Effector CD4-positive, alpha-beta T cell (primary cell): ENCODE measurements around the gene RANBP3.
"Not testable (repeated sequence)": the region's sequence is repeated elsewhere in the genome, so short reads cannot be mapped to it uniquely, and the experiment has no call there.

ENCODE experiments used
- DNase-seq: peaks from one replicate; pipeline ENCODE4 v3.0.0-alpha.2; 2020

Gene RANBP3

GRCh38 chr19:5963259-5963658 is 14.7 kb downstream of the RANBP3 start:
- DNase-seq, result not testable (repeated sequence)

GRCh38 chr19:5961969-5962945 is 15.7 kb downstream of the RANBP3 start:
- peak; percentile 73 for DNase-seq

GRCh38 chr19:5961641-5961968 is 16.3 kb downstream of the RANBP3 start:
- DNase-seq, result not testable (repeated sequence)

- no peak for DNase-seq
Measured at GRCh38 chr19:5960005-5961001, 17.6 kb downstream of the RANBP3 start.

GRCh38 chr19:5959260-5960004 is 18.5 kb downstream of the RANBP3 start:
- DNase-seq, result no peak

- DNase-seq, result no peak
Measured at GRCh38 chr19:5958851-5959122, 19.2 kb downstream of the RANBP3 start.

GRCh38 chr19:5958074-5958850 is 19.7 kb downstream of the RANBP3 start:
- no peak for DNase-seq

- DNase-seq, result no peak
Measured at GRCh38 chr19:5957170-5957569, 20.8 kb downstream of the RANBP3 start.

GRCh38 chr19:5956728-5957127 is 21.2 kb downstream of the RANBP3 start:
- no peak for DNase-seq

GRCh38 chr19:5956323-5956722 is 21.6 kb downstream of the RANBP3 start:
- no peak for DNase-seq

GRCh38 chr19:5955636-5955935 is 22.4 kb downstream of the RANBP3 start:
- no peak for DNase-seq

GRCh38 chr19:5954293-5954692 is 23.6 kb downstream of the RANBP3 start:
- DNase-seq, result no peak

- DNase-seq, result no peak
Measured at GRCh38 chr19:5953680-5954213, 24.2 kb downstream of the RANBP3 start.

GRCh38 chr19:5953030-5953589 is 24.8 kb downstream of the RANBP3 start:
- DNase-seq, result no peak

GRCh38 chr19:5952193-5953029 is 25.5 kb downstream of the RANBP3 start:
- no peak for DNase-seq

GRCh38 chr19:5951338-5951861 is 26.5 kb downstream of the RANBP3 start:
- no peak for DNase-seq

GRCh38 chr19:5950741-5951140 is 27.2 kb downstream of the RANBP3 start:
- no peak for DNase-seq

GRCh38 chr19:5949792-5950305 is 28.1 kb downstream of the RANBP3 start:
- peak; percentile 18 for DNase-seq

- DNase-seq, result no peak
Measured at GRCh38 chr19:5948752-5949564, 29.0 kb downstream of the RANBP3 start.
